Glutamatergic neuron (in vitro differentiated cells): ENCODE measurements around the gene H2AZ2. TPM values are rescaled to one million over a fixed set of nuclear protein-coding genes. Genes with fewer than 3 reads are reported as not detected.
"Not testable (repeated sequence)": the region's sequence is repeated elsewhere in the genome, so short reads cannot be mapped to it uniquely, and the experiment has no call there.

Experiments used
- DNase-seq: peaks from one replicate; pipeline ENCODE4 v3.0.0; 2022
- H3K27ac Mint-ChIP-seq: one replicate; pipeline ENCODE4 v1.8.0; 2020; ENCODE audit warnings: mild to moderate bottlenecking, mixed read lengths, inconsistent platforms; ENCODE audit not compliant: unreplicated experiment
- H3K27me3 Mint-ChIP-seq: one replicate; pipeline ENCODE4 v1.8.0; 2020; ENCODE audit warnings: mild to moderate bottlenecking, moderate library complexity, mixed read lengths, inconsistent platforms; ENCODE audit not compliant: unreplicated experiment
- H3K36me3 Mint-ChIP-seq: one replicate; pipeline ENCODE4 v1.8.0; 2020; ENCODE audit warnings: mild to moderate bottlenecking, mixed read lengths, inconsistent platforms; ENCODE audit not compliant: unreplicated experiment
- H3K4me1 Mint-ChIP-seq: one replicate; pipeline ENCODE4 v1.8.0; 2020; ENCODE audit warnings: mild to moderate bottlenecking, low read depth, mixed read lengths, inconsistent platforms; ENCODE audit not compliant: unreplicated experiment
- H3K4me3 Mint-ChIP-seq: one replicate; pipeline ENCODE4 v1.8.0; 2020; ENCODE audit warnings: mild to moderate bottlenecking, mixed read lengths, inconsistent platforms; ENCODE audit not compliant: unreplicated experiment
- H3K9me3 Mint-ChIP-seq: one replicate; pipeline ENCODE4 v1.8.0; 2020; ENCODE audit warnings: mild to moderate bottlenecking, moderate library complexity, mixed read lengths, inconsistent platforms; ENCODE audit not compliant: unreplicated experiment
- CTCF ChIP-seq: fragments of 200-600 bp; sonication (generic); IDR thresholded peaks from one replicate; pipeline ENCODE4 v1.5.0; 2021; ENCODE audit not compliant: partially characterized antibody, unreplicated experiment
- total RNA-seq: library from RNA; stranded (reverse); fragmentation: NEBNext Ultra II Directional; extraction: Animal tissue kit (Norgen Biotek cat#: 25700); gene quantifications from one replicate; pipeline ENCODE4 v1.2.1, GENCODE V29; 2021; ENCODE audit not compliant: unreplicated experiment

The H2AZ2 gene
- total RNA-seq, 1 donor from 2014 or later, result 180 TPM

GRCh38 chr7:44872787-44873186, 24.9 kb upstream of the H2AZ2 start:
- no peaks in the 10 kb centered on the region for H3K4me1 Mint-ChIP-seq
- no peak for DNase-seq
- no peaks in the 10 kb centered on the region for H3K27me3 Mint-ChIP-seq
- peaks cover 12% of the 10 kb centered on the region for H3K9me3 Mint-ChIP-seq
- TF ChIP-seq CTCF, result no peak
- H3K27ac Mint-ChIP-seq, result no peak overlapping the region
- H3K4me3 Mint-ChIP-seq, result peak overlapping the region; percentile 14
- H3K36me3 Mint-ChIP-seq, result peaks cover 9% of the 10 kb centered on the region

GRCh38 chr7:44871918-44872317, 24.0 kb upstream of the H2AZ2 start:
- H3K36me3 Mint-ChIP-seq, H3K4me3 Mint-ChIP-seq, H3K27me3 Mint-ChIP-seq, H3K27ac Mint-ChIP-seq, H3K4me1 Mint-ChIP-seq, DNase-seq: not testable (repeated sequence)
- peaks cover 12% of the 10 kb centered on the region for H3K9me3 Mint-ChIP-seq

GRCh38 chr7:44870780-44871179, 22.9 kb upstream of the H2AZ2 start:
- not testable (repeated sequence) for H3K4me3 Mint-ChIP-seq, H3K4me1 Mint-ChIP-seq, DNase-seq, H3K27ac Mint-ChIP-seq, H3K27me3 Mint-ChIP-seq, H3K36me3 Mint-ChIP-seq
- H3K9me3 Mint-ChIP-seq, result peaks cover 12% of the 10 kb centered on the region

GRCh38 chr7:44870336-44870735, 22.4 kb upstream of the H2AZ2 start:
- H3K27me3 Mint-ChIP-seq, H3K4me3 Mint-ChIP-seq, DNase-seq, H3K27ac Mint-ChIP-seq, H3K4me1 Mint-ChIP-seq, H3K36me3 Mint-ChIP-seq: not testable (repeated sequence)
- peaks cover 12% of the 10 kb centered on the region for H3K9me3 Mint-ChIP-seq

- H3K27me3 Mint-ChIP-seq, result no peaks in the 10 kb centered on the region
- H3K27ac Mint-ChIP-seq, result no peak overlapping the region
- peaks cover 9% of the 10 kb centered on the region for H3K36me3 Mint-ChIP-seq
- H3K4me1 Mint-ChIP-seq, result no peaks in the 10 kb centered on the region
- DNase-seq, result no peak
- no peak overlapping the region for H3K4me3 Mint-ChIP-seq
- H3K9me3 Mint-ChIP-seq, result peaks cover 3% of the 10 kb centered on the region
- no peak for TF ChIP-seq CTCF
Observed at GRCh38 chr7:44867073-44867995, 19.4 kb upstream of the H2AZ2 start.

- not testable (repeated sequence) for H3K27ac Mint-ChIP-seq, H3K9me3 Mint-ChIP-seq, H3K36me3 Mint-ChIP-seq, DNase-seq, H3K4me1 Mint-ChIP-seq, H3K4me3 Mint-ChIP-seq, H3K27me3 Mint-ChIP-seq
Observed at GRCh38 chr7:44861949-44862348, 14.1 kb upstream of the H2AZ2 start.

- Mint-ChIP-seq H3K9me3 (no peaks in the 10 kb centered on the region), H3K36me3 (no peaks in the 10 kb centered on the region), H3K27me3 (no peaks in the 10 kb centered on the region), H3K27ac (no peak overlapping the region), H3K4me3 (no peak overlapping the region), H3K4me1 (no peaks in the 10 kb centered on the region)
- TF ChIP-seq CTCF, result peak; percentile 57
- no peak for DNase-seq
Observed at GRCh38 chr7:44858161-44858560, 10.3 kb upstream of the H2AZ2 start.
